SHP77 treated with DMSO at 0.1 percent for 48 hours (cell line): Measurements from ENCODE around the gene PGM5.

Source experiments
- DNase-seq: peaks from one replicate; lab custom pipeline; 2025; lab: John Stamatoyannopoulos, UW

PGM5 gene

DNA sequence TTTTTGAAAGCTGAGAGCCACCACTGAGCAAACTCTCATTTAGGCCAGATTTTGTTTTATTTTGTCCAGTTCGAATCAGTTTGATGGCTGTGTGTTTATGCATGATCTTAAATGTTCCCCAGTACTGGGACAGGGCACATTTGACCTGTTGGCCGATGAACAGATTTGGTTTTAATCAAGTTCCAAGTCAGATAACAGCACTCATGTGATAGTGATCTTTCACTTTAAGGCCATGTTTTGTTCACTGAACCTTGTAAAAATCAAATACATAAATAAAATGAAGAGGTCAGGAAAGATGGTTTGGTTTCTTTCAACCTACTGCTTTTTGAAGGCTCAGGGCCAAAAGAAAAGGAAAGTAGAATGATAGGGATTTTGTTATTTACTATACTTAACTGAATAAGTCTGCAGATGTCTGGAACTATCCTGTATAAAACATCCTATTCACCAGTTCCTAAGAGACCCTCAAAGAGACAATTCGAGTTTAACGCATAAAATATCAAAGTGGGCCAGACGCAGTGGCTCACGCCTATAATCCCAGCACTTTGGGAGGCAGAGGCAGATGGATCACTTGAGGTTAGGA is 77.2 kb downstream of the PGM5 start:
- no peak for DNase-seq

- no peak for DNase-seq
These were observed 81.4 kb downstream of the PGM5 start for GRCh38 chr9:68437785-68438184.

- no peak for DNase-seq
These were observed 87.2 kb downstream of the PGM5 start for GRCh38 chr9:68443624-68444023.

- DNase-seq: no peak
These were observed 90.4 kb downstream of the PGM5 start for GRCh38 chr9:68446836-68447235.

DNA sequence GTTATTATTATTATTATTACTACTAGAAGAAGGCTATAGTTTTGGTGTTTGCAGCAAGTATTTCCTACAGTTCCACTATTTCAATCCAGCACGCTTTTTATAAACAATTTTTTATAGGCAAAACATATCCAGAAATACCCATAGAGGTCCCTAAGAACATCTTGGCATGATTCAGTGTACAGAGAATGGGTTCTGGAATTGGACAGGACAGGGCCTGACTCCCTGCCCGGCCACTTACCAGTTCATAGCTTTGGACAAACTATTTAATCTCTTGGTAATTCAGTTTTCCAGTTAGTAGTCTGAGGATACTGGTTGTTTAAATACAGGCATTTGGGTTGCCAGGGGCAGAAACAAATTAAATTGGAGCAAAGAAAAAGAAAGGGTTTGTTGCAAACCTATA is 91.2 kb downstream of the PGM5 start:
- no peak for DNase-seq

- DNase-seq: no peak
These were observed 98.3 kb downstream of the PGM5 start for GRCh38 chr9:68454579-68455334.

DNA sequence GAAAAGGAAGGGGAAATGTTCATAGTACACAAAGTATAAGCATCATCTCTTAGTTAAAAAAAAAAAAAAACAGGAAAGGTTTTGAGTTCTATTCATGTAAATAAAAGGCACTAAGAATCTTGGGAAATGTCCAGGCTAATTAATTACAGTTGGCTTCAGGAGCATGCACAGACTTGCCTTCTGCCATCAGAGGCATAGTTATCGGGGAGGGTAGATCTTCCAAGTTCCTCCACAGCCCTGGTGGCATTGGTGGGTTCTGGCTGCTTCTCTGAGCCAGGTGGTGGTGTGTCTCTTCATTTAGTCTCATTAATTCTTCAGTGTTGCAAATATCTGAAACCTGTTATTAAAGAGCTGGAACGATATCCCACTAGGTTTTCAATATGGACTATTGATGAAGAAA is 99.0 kb downstream of the PGM5 start:
- DNase-seq: no peak

DNA sequence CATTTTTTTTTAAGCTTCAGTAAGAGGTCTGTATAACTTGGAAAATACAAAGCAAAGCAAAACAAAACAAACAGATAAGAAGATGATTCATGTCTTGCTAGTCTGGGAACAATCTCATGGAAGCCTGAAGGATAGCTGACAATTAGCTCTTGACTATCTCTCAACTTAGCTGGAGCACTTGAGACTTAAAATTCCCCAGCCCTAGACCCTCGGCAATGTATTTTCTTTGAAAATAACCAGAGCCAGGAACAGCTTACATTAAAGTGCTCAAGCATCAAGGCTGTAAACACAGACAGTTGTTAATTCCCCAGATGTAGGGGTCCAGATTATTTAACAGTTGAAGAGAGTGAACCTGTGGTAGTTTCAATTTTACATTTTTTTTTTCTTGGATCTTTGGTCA is 101.4 kb downstream of the PGM5 start:
- DNase-seq: no peak

- DNase-seq: no peak
These were observed 102.5 kb downstream of the PGM5 start for GRCh38 chr9:68458918-68459317.

- DNase-seq: no peak
These were observed 105.8 kb downstream of the PGM5 start for GRCh38 chr9:68462105-68462775.

DNA sequence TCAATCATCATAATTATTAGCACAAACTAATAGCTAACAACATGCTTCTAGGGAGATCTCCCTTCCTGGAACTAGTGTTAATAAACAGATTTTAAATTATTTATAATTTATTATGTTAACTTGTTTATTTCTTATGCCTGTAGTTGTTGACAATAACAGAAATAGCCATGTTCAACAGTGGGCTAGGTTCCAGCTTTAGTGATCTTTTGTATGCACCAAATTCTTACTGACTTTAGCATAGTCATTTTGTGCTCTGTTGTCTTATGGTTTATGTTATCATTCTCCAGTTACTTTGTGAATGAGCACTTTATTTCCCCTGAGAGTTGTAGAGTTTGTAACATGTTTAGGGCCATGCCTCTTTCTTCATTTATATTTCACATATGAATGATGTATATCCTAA is 113.7 kb downstream of the PGM5 start:
- no peak for DNase-seq

GRCh38 chr9:68470634-68471033 is 114.2 kb downstream of the PGM5 start:
- DNase-seq: no peak

- DNase-seq: no peak
These were observed 115.7 kb downstream of the PGM5 start for GRCh38 chr9:68472119-68472518.

DNA sequence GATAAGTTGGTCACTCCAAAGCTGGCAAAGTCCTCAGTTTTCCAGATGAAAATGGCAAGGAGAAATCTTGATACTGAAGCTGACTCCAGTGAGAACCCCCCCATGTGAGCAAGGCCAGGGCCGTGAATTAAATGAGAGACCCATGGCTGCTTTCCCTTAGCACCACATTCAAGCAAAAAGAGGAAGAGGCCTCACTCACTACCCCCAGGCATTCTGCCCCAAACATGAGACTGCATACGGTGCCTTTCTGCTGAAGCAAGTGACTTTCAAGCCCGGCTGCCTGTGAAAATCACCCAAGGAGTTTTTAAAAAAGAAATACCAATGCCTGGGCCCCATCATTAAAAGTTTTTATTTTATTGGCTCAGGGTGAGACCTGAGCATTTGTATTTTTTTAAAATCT is 117.4 kb downstream of the PGM5 start:
- no peak for DNase-seq

GRCh38 chr9:68476422-68476821 is 120.0 kb downstream of the PGM5 start:
- no peak for DNase-seq

- no peak for DNase-seq
These were observed 120.4 kb downstream of the PGM5 start for GRCh38 chr9:68476847-68477246.

DNA sequence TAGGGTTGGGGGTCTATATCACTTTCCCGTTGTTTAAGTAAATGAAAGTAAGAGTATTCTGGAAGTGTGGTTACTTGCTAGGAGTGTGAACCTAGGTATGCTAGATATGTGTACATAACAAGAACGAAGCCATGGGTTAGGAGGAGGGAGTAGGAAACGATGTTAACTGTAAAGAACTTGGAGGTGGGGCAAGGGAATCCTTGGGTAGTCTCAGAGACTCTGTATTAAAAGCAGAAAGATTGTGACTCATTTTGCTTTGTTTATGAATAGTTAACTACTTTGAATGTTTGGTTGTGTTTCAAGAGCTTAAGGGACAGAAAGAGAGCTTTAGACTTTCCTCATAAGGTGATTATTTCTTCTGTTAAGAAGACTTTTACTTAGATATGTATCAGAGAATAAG is 124.4 kb downstream of the PGM5 start:
- no peak for DNase-seq

DNA sequence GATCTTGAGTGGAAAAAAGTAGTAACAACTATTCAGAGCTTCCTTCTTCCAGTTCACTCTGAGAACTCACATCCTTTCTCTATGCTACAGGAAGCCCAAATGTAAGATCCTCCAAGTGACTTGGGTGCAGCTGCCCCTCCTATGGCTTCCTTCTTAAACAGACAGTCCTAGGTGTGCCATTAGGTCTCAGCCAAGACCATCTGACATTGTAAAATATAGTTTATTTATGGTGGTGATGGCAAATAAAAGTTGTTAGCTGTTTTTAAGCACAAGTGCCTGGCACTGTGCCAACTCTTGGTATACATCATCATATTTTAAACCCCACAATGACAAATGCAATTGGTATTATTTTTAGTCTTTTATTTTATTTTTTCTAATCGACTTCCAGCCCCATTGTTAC is 126.1 kb downstream of the PGM5 start:
- no peak for DNase-seq

DNA sequence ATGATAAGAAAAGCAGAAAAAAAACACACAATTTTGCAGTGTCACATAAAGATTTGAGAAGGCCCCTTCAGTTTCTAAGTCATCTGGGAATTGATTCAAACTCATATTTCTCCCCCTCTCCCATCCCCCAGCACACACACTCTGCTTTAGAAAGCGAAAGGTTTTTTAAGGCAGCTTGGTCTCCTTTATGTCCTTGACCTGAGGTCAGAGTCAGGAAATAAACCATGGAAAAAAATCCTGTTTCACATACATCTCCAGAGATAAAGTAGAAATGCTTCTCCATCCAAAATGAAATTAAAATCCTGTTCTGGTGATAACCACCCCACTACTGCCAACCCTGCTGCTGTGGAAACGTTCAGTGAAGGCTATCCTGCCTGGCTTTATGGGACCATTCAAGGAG is 131.7 kb downstream of the PGM5 start:
- no peak for DNase-seq

- DNase-seq: no peak
These were observed 133.2 kb downstream of the PGM5 start for GRCh38 chr9:68489646-68490045.

- no peak for DNase-seq
These were observed 136.4 kb downstream of the PGM5 start for GRCh38 chr9:68492806-68493205.

DNA sequence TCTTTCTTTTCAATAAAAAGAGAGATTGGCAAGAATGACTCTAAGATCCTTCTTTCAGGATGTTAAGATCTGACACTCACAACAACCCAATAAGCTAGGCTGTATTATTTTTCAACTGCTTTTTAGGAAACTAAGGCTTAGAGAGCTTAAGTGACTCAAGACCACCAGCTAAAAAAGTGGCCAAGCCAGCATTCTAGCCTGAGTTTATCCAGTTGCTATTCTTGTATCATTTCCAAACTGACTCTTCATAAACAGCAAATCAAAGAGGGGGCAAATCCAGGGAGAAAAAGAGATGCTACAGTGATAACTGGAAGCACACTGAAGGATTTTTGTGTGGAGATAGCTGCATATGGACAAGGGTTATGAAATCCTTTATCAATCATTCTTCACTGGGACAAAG is 137.1 kb downstream of the PGM5 start:
- DNase-seq: no peak

GRCh38 chr9:68493958-68494577 is 137.7 kb downstream of the PGM5 start:
- no peak for DNase-seq
